GM18867 (cell line): Measurements from ENCODE around the gene OR51V1.
"Not testable (repeated sequence)": the region's sequence is repeated elsewhere in the genome, so short reads cannot be mapped to it uniquely, and the experiment has no call there.

ENCODE experiments used
- ATAC-seq: cut with Tn5 transposase; IDR thresholded peaks from one replicate; pipeline ENCODE4 v1.9.1; 2021; ENCODE audit warnings: mild to moderate bottlenecking, moderate library complexity; ENCODE audit not compliant: unreplicated experiment

OR51V1 gene

DNA sequence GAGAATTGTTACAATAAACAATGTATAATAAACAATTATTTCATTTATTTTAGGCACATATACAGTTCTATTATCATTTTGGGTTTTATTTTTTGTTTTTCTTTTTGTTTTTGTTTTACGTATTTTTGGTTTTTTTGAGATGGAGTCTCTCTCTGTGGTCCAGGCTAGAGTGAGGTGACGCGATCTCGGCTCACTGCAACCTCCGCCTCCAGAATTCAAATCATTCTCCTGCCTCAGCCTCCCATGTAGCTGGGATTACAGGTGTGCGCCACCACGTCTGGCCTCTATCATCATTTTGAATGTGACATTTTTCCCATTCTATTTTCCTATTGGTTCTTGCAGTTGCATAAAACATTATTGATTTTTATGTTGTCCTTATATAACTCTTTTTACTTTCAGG is 25.5 kb downstream of the OR51V1 start:
- ATAC-seq: no peak

DNA sequence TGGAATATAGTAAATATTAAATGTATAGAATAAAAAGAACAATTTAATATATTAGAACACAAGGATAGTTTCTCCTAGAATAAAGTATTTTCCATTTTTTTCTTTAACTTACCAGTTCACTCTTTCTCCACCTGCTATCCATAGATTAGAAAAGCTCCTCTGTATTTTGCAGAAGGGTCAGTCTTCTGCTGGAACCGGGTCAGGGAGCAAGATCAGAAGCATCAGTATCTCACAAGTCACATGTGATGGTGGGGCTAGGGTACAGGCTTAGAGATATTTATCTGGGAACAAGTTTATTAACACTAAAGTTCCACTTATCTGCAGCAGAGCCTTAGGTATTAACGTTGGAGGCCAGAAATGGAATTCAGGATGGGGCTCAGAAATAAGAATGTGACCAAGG is 28.6 kb downstream of the OR51V1 start:
- no peak for ATAC-seq

- ATAC-seq: not testable (repeated sequence)
These were observed 34.6 kb downstream of the OR51V1 start for GRCh38 chr11:5165898-5166297.

DNA sequence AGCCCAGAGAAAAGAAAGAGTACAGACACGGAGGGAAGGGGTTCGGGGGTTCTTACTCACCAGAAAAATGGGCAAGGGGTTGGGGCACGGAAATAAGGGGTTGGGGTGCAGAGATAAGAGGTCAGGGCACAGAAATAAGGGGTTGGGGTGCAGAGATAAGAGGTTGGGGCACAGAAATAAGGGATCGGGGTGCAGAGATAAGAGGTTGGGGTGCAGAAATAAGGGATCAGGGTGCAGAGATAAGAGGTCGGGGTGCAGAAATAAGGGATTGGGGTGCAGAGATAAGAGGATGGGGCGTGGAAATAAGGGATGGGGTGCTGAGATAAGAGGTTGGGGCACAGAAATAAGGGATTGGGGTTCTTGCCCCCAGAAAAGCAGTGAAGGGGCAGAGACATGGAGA is 35.7 kb downstream of the OR51V1 start:
- not testable (repeated sequence) for ATAC-seq

GRCh38 chr11:5161045-5161444 is 39.4 kb downstream of the OR51V1 start:
- ATAC-seq: not testable (repeated sequence)

DNA sequence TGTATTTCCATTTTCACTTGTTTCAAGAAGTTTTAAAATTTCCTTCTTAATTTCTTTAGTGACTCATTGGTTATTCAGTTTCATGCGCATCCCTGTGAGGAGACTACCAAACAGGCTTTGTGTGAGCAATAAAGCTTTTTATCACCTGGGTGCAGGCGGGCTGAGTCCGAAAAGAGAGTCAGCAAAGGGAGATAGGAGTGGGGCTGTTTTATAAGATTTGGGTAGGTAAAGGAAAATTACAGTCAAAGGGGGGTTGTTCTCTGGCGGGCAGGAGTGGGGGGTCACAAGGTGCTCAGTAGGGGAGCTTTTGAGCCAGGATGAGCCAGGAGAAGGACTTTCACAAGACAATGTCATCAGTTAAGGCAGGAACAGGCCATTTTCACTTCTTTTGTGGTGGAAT is 40.3 kb downstream of the OR51V1 start:
- ATAC-seq: not testable (repeated sequence)

GRCh38 chr11:5159806-5160205 is 40.7 kb downstream of the OR51V1 start:
- ATAC-seq: no peak

DNA sequence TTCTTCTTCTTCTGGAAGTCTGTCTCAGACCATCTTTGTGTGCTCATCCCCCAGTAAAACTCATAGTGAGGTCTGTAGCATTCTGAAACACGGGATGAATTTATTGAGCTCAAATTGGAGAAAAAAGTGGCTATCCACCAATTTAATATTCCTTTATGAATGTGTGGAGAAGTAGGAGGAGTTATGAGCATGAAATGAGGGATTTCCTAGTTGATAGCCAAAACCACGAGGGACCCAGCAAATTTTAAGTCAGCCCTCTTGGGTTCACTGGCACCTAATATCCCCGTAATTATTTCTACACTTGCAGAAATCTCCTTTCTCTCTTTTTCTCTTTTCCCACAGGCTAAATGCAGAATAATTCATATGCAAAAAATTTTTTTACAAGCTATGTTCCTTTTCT is 45.8 kb downstream of the OR51V1 start, which contains the start of gene OR52A1:
OR52A1 (minus strand) TSS at position 101 of the 400 bp plus-strand sequence. CDS start 2,388 bp downstream, outside the sequence.
- no peak for ATAC-seq

DNA sequence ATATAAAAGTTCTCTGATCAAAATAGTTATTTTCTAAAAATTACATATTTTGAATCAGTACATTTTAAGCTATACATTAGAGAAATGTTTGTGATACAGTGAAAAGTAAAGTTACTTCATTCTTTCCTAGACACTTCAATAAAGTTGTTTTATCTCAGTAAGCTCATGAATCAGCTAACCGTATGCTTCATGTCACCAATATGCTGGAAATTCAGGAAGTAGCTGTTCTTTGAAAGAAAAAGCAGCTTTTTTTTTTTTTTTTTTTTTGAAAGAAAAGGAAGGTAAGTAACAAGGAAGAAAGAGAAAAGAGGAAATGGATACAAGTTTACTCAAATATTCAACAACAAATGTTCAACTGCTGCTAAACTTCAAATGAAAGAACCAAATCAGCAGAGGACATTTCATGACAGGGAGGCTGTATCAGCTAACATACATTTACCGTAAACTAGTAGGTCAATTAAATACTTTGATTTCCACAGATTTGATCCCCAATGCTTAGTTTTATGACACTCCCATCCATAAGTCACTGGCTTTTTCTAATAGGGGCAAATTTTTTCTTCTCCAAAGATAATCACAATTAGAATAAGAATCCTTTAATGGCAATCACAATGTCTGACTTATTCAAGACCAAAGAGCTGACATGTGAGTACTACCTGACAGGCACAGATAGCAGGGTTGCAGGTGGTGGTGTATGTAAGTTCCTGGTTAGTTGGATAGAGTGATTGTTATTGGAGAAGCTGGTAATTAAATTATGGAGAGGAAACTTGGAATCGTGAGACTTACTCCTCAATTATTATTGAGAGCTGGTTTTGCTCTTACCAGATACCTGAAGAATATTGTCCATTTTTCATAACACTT is 46.7 kb downstream of the OR51V1 start:
- no peak for ATAC-seq

GRCh38 chr11:5151713-5152153 is 48.7 kb downstream of the OR51V1 start:
- no peak for ATAC-seq
